Ovary (tissue), 9 donors: ENCODE results near the gene FAM234B. TPM values are rescaled to one million over a fixed set of nuclear protein-coding genes. Genes with fewer than 3 reads are reported as not detected.

ENCODE experiments used
- DNase-seq, 5 donors: peaks; one replicate each; pipeline ENCODE4 v3.0.0-alpha.2; 2019 to 2020
- H3K27ac ChIP-seq, 2 donors: fragments of 200-600 bp; one replicate each; pipeline versions ENCODE4 v1.5.1 to v1.8.0; 2019 to 2022
- H3K27me3 ChIP-seq: fragments of 200-600 bp; one replicate; pipeline ENCODE4 v1.8.0; 2022
- H3K36me3 ChIP-seq: fragments of 200-600 bp; sonication (generic); one replicate; pipeline ENCODE4 v1.5.1; 2019
- H3K4me1 ChIP-seq: one replicate; pipeline ENCODE4 v1.8.1; 2013; ENCODE audit warnings: mild to moderate bottlenecking, moderate library complexity; ENCODE audit not compliant: insufficient read depth
- H3K4me3 ChIP-seq: fragments of 200-600 bp; sonication (generic); one replicate; pipeline ENCODE4 v1.5.1; 2017
- H3K9me3 ChIP-seq, 2 donors: fragments of 200-600 bp in 1 of 2; sonication (generic) in 1 of 2; one replicate each; pipeline versions ENCODE4 v1.5.1 to v1.8.1; 2013 to 2019; ENCODE audit warnings: mild to moderate bottlenecking in 1 of 2, moderate library complexity in 1 of 2
- EP300 ChIP-seq: sonication (generic); formaldehyde crosslinking; IDR thresholded peaks from one replicate; pipeline ENCODE4 v1.6.1; 2017; ENCODE audit warnings: antibody characterized with exemption
- POLR2A ChIP-seq: fragments of 450-650 bp; IDR thresholded peaks from one replicate; pipeline ENCODE4 v1.6.1; 2017; ENCODE audit warnings: antibody characterized with exemption, mild to moderate bottlenecking, moderate library complexity
- WGBS, 3 donors: extraction: QIAGEN DNeasy Blood & Tissue Kit in 1 of 3; methylation state at CpG; one replicate each; pipeline versions ENCODE4 v1.1.5 to v1.1.7; 2013 to 2017; 5-methylcytosine and 5-hydroxymethylcytosine counted together
- intact Hi-C, 4 donors: fragments of 100-400 bp; cut with DNase I; formaldehyde crosslinking; loops; one replicate each; pipeline versions ENCODE4 v1.11.0 to v1.15.1; 2022 to 2023
- polyA plus RNA-seq, 2 donors: library from polyadenylated mRNA; stranded (reverse); fragments of 200-250 nt in 1 of 2; fragments of 350-450 nt in 1 of 2; fragmentation: Illumina TruSeq in 1 of 2; extraction: RNeasy Lipid Tissue Mini Kit (QIAGEN cat#74804) in 1 of 2; gene quantifications; one replicate each; pipeline ENCODE4 v1.2.3, GENCODE V29; 2013 to 2014
- total RNA-seq, 7 donors: library from RNA; depleted of rRNA in 2 of 7; stranded (reverse); fragments of >200 nt in 2 of 7; fragmentation: NEBNext Ultra II Directional in 3 of 7; extraction: Animal tissue kit (Norgen Biotek cat#: 25700) in 3 of 7; gene quantifications; one replicate each; pipeline versions ENCODE4 v1.1.0 to v1.2.4, GENCODE V29; 2016 to 2023
- TF ChIP-seq, protein P1 (sequence below), 3 donors: fragments of 450-650 bp in 2 of 3; fragments of 200-600 bp in 1 of 3; IDR thresholded peaks; one replicate each; pipeline versions ENCODE4 v1.5.1 to v1.8.0; 2016 to 2022; ENCODE audit warnings: antibody characterized with exemption in 3 of 3, mild to moderate bottlenecking in 1 of 3
- donor health status: DM: no; HTN: no; CAD: no; lungs with moderate emphysema.
- donor health status: DM: no; HTN: no; CAD: no.
- donor health status: Bipolar disorder and iron deficiency.
- donor health status: DM: yes; HTN: yes; CAD: no.
- donor health status: DM: no; HTN: no; CAD: no.
- donor health status: DM: yes; HTN: yes; CAD: no.

The FAM234B gene
- total and polyA plus RNA-seq, 9 donors: 2.1 to 9.4 (median 5.7) TPM

DNA sequence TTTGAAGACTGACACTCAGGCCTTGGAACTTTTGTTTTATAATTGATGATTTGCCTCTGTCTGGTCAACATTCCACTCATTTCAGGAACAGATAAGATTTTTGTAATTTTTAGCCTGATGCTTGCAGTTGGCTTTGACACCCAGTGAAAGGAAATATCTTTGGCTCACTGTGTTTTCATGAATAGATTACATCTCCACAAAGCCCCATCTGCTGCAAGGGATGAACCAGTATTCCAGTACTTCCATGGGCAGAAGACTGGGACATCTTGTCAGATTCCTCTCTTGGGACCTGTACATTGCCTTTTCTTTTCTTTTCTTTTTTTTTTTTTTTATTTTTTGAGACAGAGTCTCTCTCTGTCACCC, 30.9 kb downstream of the FAM234B start:
- Histone ChIP-seq H3K4me1 (no peaks in the 10 kb centered on the region), H3K27ac (no peak overlapping the region), H3K9me3 (no peaks in the 10 kb centered on the region), H3K27me3 (no peaks in the 10 kb centered on the region), H3K4me3 (no peak overlapping the region), H3K36me3 (no peaks in the 10 kb centered on the region)
- no peak for DNase-seq
- intact Hi-C loops: no loop called here
- TF ChIP-seq, protein P1, sequence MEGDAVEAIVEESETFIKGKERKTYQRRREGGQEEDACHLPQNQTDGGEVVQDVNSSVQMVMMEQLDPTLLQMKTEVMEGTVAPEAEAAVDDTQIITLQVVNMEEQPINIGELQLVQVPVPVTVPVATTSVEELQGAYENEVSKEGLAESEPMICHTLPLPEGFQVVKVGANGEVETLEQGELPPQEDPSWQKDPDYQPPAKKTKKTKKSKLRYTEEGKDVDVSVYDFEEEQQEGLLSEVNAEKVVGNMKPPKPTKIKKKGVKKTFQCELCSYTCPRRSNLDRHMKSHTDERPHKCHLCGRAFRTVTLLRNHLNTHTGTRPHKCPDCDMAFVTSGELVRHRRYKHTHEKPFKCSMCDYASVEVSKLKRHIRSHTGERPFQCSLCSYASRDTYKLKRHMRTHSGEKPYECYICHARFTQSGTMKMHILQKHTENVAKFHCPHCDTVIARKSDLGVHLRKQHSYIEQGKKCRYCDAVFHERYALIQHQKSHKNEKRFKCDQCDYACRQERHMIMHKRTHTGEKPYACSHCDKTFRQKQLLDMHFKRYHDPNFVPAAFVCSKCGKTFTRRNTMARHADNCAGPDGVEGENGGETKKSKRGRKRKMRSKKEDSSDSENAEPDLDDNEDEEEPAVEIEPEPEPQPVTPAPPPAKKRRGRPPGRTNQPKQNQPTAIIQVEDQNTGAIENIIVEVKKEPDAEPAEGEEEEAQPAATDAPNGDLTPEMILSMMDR (IDR thresholded peaks at IDR 0.05): no peak
- TF ChIP-seq POLR2A: no peak
- TF ChIP-seq EP300: no peak

DNA sequence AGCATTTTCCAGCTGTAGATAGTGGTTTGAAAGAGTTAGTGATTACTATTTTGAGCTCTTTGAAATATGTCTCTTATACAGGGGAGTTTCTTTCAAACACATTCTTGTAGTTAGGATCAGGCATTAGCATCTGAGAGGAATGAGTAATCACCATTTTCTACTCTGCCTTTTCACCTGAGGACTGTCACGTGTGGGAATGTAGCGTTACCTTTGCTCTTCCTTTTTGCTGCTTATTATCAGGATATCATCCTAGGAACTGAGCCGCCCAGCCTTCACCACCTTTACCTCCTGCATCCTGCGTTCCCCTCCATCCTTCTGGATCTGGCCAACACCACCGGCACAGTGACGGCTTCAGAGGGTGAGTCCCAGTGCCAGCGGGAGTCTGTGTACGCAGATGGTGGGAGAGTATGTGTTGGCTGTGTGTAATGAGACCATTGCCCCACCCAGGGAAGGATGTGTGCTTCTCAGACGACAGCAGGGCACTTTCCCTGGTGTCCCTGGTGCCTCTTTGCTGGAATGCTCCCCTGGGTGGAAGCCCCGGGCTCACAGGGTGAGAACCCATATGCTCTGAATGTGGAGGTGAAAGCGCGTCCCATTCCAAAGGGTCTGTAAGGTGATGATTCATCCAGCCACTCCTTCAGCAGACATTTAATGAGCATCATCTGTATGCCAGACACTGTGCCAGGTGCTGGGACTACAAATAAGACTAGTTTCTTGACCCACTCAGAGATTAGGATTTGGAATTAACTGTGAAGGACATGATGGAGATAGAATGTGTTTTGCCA, 31.8 kb downstream of the FAM234B start:
- no peaks in the 10 kb centered on the region for H3K36me3 ChIP-seq
- DNase-seq: no peak
- H3K9me3 ChIP-seq: no peaks in the 10 kb centered on the region
- H3K27me3 ChIP-seq: no peaks in the 10 kb centered on the region
- TF ChIP-seq EP300 (no peak), POLR2A (no peak)
- TF ChIP-seq, protein P1 (IDR thresholded peaks at IDR 0.05): no peak
- H3K4me1 ChIP-seq: no peaks in the 10 kb centered on the region
- intact Hi-C loops: no loop called here
- no peak overlapping the region for H3K27ac ChIP-seq
- WGBS, 3 donors: 90 to 94% (median 91%) methylated on average over 12 of the region's 12 CpGs
- no peak overlapping the region for H3K4me3 ChIP-seq

DNA sequence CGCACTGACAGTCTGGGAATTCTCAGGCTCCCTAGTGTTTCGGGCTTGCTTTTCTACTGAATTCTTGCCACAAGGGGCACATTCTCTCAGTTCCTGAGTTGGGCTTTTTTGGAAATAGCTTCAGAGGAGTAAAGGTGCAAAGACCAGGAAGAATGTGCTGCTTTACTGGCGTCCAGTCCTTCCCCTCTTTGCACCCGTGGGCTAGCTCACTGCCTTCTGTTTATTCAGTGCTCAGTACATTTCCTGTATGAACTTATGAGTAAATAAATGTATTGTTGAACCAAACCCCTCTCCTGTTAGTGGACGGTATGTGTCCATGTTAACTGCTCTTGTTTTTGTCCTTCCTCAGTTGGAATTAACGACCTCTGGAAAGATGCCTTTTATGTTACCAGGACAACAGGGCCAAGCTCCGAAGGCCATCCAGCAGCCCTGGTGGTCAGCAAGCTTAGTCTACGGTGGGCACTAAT, 35.3 kb downstream of the FAM234B start:
- Histone ChIP-seq H3K4me3 (no peak overlapping the region), H3K27ac (no peak overlapping the region), H3K36me3 (no peaks in the 10 kb centered on the region), H3K9me3 (no peaks in the 10 kb centered on the region), H3K4me1 (no peaks in the 10 kb centered on the region), H3K27me3 (no peaks in the 10 kb centered on the region)
- TF ChIP-seq, protein P1 (IDR thresholded peaks at IDR 0.05): no peak
- TF ChIP-seq POLR2A (no peak), EP300 (no peak)
- intact Hi-C loops: no loop called here
- 83 to 87% (median 86%) methylated on average over 8 of the region's 8 CpGs for WGBS, 3 donors
- no peak for DNase-seq

DNA sequence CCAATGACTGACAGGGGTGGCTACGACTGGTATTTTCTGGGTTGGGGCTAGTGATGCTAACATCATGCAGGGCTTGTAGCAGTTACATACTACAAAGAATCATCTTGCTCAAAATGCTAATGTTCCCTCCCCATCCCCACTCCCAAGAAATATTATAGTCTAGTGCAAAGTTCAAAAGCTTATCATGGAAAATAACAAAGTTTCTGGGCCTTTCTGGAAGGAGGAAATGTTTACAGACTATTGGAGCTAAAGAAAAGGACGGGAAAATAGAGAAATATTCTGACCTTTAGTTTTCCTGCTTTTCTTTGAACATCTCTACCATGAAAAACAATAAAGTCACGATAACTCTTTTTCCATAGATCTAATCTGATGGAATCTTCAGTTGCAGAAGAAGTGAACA, 36.1 kb downstream of the FAM234B start:
- H3K36me3 ChIP-seq: no peaks in the 10 kb centered on the region
- 83 to 87% (median 87%) methylated on average over 3 of the region's 3 CpGs for WGBS, 3 donors
- intact Hi-C loops: loop anchor here in 1 of 4 donors (10.0 kb wide), 1 partner anchor 1585 kb away; no protein-coding TSS in a partner anchor
- H3K4me1 ChIP-seq: no peaks in the 10 kb centered on the region
- DNase-seq: no peak
- no peaks in the 10 kb centered on the region for H3K9me3 ChIP-seq
- H3K27ac ChIP-seq: no peak overlapping the region
- no peaks in the 10 kb centered on the region for H3K27me3 ChIP-seq
- H3K4me3 ChIP-seq: no peak overlapping the region
- TF ChIP-seq POLR2A: no peak
- TF ChIP-seq, protein P1 (IDR thresholded peaks at IDR 0.05): no peak
